ENCODE data around the gene TNFAIP2.

Gene TNFAIP2, protein sequence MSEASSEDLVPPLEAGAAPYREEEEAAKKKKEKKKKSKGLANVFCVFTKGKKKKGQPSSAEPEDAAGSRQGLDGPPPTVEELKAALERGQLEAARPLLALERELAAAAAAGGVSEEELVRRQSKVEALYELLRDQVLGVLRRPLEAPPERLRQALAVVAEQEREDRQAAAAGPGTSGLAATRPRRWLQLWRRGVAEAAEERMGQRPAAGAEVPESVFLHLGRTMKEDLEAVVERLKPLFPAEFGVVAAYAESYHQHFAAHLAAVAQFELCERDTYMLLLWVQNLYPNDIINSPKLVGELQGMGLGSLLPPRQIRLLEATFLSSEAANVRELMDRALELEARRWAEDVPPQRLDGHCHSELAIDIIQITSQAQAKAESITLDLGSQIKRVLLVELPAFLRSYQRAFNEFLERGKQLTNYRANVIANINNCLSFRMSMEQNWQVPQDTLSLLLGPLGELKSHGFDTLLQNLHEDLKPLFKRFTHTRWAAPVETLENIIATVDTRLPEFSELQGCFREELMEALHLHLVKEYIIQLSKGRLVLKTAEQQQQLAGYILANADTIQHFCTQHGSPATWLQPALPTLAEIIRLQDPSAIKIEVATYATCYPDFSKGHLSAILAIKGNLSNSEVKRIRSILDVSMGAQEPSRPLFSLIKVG

DNA sequence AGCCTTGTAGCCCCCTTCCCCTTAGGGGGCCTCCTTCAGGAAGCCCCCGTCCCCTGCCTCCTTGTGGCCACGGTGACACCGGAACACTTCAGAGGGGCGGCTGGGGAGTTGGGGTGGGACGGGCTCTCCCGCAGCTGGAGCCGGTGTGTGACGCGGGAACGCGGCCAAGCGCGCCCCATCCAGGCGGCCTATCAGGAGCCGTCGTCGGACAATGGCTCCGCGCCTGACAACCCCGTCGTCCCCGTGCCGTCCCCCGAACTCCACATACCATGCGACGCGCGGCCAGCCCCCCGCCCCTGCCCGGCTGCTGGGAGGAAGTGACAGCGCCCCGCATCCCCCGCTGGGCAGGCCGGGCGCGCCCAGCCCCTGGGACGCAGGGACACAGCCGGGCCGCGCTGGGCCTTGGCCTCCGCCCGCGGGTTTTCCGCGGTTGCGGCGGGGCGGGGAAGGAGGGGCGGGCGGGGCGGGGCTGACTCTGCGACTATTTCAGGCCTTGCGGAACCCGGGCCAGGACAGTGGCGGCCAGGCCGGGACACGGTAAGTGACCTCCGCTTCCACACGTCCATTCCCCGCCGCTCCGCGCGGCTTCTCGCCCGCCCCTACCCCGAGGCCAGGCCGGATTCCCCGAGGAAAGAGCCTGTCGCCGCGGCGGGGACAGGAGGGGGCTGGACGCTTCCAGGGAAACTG, at the start of gene TNFAIP2:
TNFAIP2 (plus strand) TSS at position 515 of the 687 bp plus-strand sequence. CDS start 2,997 bp downstream, outside the sequence.
- no peak for DNase-seq (ENCODE audit: low read depth, low spot score)
- in situ Hi-C loops (cut with HindIII; ENCODE audit: low sequenced_read_pairs): no loop called here
- TF ChIP-seq, protein P1, sequence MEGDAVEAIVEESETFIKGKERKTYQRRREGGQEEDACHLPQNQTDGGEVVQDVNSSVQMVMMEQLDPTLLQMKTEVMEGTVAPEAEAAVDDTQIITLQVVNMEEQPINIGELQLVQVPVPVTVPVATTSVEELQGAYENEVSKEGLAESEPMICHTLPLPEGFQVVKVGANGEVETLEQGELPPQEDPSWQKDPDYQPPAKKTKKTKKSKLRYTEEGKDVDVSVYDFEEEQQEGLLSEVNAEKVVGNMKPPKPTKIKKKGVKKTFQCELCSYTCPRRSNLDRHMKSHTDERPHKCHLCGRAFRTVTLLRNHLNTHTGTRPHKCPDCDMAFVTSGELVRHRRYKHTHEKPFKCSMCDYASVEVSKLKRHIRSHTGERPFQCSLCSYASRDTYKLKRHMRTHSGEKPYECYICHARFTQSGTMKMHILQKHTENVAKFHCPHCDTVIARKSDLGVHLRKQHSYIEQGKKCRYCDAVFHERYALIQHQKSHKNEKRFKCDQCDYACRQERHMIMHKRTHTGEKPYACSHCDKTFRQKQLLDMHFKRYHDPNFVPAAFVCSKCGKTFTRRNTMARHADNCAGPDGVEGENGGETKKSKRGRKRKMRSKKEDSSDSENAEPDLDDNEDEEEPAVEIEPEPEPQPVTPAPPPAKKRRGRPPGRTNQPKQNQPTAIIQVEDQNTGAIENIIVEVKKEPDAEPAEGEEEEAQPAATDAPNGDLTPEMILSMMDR (IDR thresholded peaks at IDR 0.05; ENCODE audit: low read depth, low read length): no peak
- peak within 1 kb of the TSS; percentile 24 for H3K4me3 ChIP-seq (ENCODE audit: low read depth, low read length)

DNA sequence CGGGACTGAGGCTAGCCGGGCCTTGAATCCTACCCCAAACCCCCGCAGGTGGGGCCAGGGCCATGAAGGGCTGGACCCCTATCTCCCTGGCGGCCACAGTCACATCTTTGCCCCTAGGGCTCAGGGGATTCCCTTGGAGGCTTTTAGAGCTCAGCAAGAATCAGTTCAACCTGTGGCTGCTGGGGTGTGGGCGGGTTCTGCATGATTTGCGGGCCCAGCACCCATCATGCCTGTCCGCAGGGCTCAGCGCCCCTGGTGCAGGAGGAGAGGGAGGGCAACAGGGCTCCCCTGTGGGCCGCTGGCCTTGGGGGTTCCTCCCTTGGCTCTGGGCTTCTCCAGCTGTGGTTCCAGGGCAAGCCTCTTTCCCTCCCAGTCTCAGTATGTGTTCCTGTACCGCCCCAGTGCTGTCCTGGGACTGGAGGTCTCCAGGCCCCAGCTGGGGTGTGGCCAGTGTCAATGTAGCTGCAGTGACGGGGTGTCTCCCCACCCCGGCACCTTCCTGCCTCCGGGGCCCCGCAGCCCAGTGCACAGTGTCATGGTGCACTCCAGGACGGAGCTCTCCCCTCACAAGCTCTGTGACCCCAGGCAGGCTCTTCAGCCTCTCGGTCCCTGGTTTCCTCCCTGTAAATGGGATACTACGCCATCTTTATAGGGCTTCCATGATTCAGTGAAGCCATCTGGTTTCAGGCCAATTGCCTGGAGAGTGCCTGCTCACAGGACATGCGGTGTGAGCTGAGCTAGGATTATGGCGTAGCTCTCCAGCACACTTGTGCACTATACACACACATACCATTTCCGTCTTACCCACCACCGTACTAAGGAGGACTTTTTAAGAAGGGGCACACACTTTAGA, 49.2 kb upstream of the TNFAIP2 start:
- in situ Hi-C loops (cut with HindIII; ENCODE audit: low sequenced_read_pairs): no loop called here
- H3K4me3 ChIP-seq (ENCODE audit: low read depth, low read length): no peak overlapping the region
- no peak for DNase-seq (ENCODE audit: low read depth, low spot score)
- TF ChIP-seq, protein P1 (IDR thresholded peaks at IDR 0.05; ENCODE audit: low read depth, low read length): no peak

DNA sequence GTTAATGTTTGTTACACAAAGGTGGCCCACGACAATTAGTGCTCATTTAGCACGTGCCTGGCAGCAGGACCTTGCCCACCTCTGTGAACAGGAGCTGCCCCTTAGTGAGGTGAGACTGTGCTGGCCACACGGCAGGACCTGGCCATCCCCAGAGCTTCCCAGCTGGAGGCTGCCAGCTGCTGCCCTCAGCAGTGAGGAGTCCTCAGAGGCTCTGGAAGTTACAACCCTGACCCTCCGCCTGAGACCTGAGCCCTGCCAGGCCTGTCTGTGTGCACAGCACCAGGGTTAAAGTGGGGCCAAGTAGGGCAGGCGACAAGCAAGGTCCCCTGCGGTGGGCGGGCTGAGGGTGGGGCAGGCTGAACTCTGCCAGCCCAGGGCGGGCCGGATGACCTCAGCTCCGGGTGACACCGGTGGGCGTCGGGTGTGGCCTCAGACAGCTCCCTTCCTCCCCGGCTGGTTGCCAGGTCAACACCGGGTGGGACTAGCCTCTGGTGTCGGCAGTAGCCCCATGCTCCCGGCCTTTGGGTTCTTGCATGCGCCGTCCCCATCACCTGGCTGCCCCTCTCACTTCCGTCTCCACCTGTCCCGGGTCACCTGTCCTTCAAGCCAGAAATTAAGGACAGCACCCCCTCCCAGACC, 48.4 kb upstream of the TNFAIP2 start:
- no peak for DNase-seq (ENCODE audit: low read depth, low spot score)
- TF ChIP-seq, protein P1 (IDR thresholded peaks at IDR 0.05; ENCODE audit: low read depth, low read length): no peak
- no peak overlapping the region for H3K4me3 ChIP-seq (ENCODE audit: low read depth, low read length)
- in situ Hi-C loops (cut with HindIII; ENCODE audit: low sequenced_read_pairs): no loop called here

DNA sequence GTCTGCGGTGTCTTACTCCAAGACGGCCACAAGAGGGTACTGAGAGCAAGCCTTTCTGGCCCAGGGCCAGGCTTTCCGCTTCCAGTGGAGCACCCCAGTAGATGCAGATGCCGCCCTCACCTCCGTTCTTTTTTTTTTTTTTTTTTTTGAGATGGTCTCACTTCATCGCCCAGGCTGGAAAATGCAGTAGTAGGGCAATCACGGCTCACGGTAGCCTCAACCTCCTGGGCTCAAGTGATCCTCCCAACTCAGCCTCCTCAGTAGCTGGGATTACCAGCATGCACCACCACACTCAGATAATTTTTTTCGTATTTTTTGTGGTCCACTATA, 44.9 kb upstream of the TNFAIP2 start:
- DNase-seq (ENCODE audit: low read depth, low spot score): peak; percentile 76
- in situ Hi-C loops (cut with HindIII; ENCODE audit: low sequenced_read_pairs): no loop called here
- TF ChIP-seq, protein P1 (IDR thresholded peaks at IDR 0.05; ENCODE audit: low read depth, low read length): peak; percentile 85
- no peak overlapping the region for H3K4me3 ChIP-seq (ENCODE audit: low read depth, low read length)

DNA sequence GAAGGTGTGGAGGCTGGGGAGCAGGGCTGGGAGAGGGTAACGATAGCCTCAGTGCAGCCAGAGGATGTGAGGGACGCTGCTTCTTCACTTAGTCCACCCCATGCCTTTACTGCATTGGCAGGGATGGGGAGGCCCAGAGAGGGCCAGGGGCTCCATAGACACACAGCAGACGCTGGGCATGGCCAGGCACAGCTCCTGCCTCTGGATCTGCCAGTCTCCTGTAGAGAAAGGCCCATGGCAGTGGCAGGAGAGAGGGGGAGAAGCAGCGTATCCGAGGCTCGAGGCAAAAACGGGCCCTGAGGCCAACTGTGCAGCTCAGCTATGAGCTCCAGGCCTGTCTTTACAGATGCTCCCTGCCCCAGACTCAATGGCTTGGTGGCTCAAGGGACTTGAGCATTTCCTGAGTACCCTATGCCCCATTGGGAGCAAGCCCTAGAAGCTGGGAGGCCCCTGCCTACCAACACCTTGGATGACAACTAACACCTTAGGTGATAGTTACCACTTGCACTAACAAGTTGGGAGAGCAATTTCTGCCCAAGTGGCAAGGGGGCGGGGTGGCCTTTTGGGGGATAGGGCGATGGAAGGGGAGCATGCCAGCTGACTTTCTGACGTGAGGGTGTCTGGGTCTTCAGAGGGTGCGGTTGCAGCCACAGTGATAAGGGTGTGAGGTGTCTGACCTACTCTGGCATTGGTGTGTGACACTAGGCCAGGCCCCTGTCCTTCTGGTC, 44.2 kb upstream of the TNFAIP2 start:
- DNase-seq (ENCODE audit: low read depth, low spot score): no peak
- in situ Hi-C loops (cut with HindIII; ENCODE audit: low sequenced_read_pairs): no loop called here
- TF ChIP-seq, protein P1 (IDR thresholded peaks at IDR 0.05; ENCODE audit: low read depth, low read length): no peak
- no peak overlapping the region for H3K4me3 ChIP-seq (ENCODE audit: low read depth, low read length)
